Esophagus squamous epithelium (tissue), 4 donors: Measurements from ENCODE around the gene MTIF3.

ENCODE experiments used
- CTCF ChIP-seq, 6 experiments: fragments of 450-650 bp in 4 of 6; fragments of 200-600 bp in 2 of 6; sonication (generic) in 2 of 6; IDR thresholded peaks; one replicate each; pipeline ENCODE4 v1.5.1; 2016 to 2019; ENCODE audit warnings: antibody characterized with exemption in 6 of 6, mild to moderate bottlenecking in 4 of 6, moderate library complexity in 4 of 6
- POLR2A ChIP-seq, 4 donors: fragments of 450-650 bp; IDR thresholded peaks; one replicate each; pipeline ENCODE4 v1.6.1; 2017; ENCODE audit warnings: antibody characterized with exemption in 4 of 4, mild to moderate bottlenecking in 4 of 4, moderate library complexity in 3 of 4

DNA sequence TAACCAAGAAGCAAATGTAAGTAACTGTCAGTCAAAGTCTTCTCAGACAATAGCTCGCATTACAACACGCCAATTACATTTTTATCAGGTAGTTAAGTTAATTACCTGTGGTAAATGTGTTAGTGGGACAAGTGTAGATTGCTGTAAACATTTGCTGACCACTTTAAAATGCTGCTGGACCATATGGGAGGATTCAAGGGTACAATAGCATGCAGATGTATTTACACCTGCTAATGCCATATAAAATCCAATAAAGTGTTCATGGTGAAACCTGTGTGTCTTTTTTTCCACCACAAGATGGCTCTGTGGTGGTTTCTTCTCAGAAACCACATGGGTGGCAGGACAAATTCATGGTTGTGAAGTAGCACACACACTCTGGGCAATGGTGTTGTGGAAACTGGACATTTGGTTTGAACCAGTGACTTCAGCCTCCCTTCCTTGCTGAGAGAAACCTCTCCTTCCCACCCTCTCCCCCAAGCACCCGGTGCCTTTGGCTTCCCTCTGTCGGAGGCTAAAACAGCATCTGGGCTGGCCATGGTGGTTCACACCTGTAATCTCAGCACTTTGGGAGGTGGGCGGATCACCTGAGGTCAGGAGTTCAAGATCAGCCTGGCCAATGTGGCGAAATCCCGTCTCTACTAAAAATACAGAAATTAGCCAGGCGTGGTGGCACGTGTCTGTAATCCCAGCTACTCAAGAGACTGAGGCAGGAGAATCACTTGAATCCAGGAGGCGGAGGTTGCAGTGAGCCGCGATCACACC is 44.0 kb downstream of the MTIF3 start:
- TF ChIP-seq CTCF (IDR thresholded peaks at IDR 0.05) (peak in 5 of 6 experiments; percentile 47 to 66 (median 54)), POLR2A (IDR thresholded peaks at IDR 0.05) (no peak)
